HG03469 (cell line): Measurements from ENCODE around the gene SF3A2.

Source experiments
- ATAC-seq: cut with Tn5 transposase; IDR thresholded peaks from one replicate; pipeline ENCODE4 v1.9.1; 2021; ENCODE audit warnings: mild to moderate bottlenecking, moderate library complexity, moderate number of reproducible peaks; ENCODE audit not compliant: unreplicated experiment

SF3A2 gene

DNA sequence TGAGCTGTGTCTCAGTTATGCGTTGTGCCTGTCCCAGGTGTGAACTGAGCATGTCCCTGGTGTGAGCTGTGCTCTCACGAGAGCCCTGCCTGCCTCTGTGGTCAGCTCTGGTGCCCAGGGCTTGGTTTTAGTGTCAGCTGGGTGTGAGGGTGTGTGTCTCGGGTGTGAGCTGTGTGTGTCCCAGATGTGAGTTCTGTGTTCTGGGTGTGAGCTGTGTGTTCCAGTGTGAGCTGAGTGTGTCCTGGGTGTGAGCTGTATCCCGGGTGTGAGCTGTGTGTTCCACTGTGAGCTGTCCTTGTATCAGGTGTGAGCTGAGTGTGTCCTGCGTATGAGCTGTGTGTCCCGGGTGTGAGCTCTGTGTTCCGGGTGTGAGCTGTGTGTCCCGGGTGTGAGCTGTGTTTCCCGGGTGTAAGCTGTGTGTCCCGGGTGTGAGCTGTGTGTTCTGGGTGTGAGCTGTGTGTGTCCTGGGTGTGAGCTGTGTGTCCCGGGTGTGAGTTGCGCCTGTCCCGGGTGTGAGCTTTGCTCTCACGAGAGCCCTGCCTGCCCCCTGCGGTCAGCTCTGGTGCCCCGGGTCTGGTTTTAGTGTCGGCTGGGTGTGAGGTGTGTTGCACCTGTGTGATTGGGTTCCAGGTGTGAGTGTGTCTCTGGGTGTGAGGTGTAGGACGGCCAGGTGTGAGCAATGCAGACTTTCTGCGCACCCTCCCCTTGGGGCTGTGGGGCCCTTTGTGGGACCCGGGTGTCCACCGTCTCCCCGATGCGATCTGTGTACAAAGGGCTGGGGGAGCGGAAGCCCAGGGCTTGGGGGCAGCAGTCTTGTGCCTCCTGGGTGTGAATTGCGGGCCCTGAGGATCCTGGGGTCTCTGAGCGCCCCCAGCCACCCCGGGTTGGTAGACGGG lies 52.4 kb downstream of the SF3A2 start:
- ATAC-seq: no peak

DNA sequence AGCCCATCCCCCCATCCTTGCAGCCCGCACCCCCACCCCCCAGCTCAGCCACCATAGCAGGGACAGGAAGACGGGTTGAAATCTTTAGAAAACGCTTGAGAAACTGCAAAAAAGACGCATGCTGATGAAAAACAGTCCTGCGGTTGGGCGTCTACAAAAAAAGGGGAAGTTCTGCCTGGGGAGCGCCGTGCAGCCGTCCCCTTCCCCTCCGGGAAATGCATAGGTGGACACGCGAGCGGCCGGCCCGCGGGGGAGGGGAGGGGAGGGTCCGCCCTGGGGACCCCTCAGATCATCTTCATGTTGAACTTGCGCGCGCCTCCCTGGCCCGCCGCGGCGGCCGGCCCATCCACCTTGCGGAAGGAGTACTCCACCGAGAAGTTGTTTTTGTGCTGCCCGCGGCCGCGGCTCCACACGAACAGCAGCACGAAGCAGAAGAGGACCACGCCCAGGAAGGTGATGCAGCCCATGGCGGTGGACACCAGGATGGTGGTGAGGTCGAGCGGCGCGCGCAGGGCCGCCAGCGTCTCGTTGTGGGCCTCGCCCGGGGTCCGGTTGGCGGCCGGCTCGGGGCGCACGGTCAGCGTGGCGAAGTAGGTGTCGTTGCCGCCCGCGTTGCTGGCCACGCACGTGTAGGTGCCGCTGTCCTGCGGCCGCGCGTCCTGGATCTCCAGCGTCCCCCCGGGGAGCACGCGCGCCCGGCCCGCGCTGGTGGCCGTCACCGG lies 53.3 kb downstream of the SF3A2 start:
- ATAC-seq: no peak

DNA sequence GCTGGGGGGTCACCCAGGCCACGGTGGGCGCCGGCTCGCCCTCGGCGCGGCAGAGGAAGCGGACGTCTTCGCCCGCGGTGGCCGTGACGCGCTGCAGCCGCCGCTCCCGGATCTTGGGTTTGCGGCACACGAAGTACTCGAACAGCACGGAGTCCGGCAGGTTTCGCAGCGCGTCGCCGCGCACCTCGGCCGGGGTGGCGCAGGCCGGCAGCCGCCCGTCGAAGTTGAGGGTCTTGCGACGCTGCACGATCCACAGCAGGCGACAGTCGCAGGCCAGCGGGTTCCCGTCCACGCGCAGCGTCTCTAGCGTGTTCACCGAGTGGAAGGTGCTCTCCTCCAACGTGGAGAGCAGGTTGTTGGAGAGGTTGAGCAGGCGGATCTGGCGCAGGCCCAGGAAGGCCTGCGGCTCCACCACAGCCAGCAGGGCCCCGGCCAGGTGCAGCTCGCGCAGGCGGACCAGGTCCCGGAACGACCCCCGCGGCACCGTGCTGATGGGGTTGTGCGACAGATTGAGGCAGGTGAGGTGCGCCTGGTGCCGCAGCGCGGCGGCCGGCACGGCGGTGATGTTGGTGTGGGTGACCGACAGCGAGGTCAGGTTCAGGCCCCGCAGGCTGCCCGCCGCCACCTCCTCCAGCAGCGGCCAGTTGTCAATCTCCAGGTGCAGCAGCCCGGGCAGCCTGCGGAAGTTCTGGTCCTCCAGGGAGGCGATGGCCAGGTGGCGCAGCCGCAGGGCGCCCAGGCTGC lies 54.0 kb downstream of the SF3A2 start:
- ATAC-seq: no peak

DNA sequence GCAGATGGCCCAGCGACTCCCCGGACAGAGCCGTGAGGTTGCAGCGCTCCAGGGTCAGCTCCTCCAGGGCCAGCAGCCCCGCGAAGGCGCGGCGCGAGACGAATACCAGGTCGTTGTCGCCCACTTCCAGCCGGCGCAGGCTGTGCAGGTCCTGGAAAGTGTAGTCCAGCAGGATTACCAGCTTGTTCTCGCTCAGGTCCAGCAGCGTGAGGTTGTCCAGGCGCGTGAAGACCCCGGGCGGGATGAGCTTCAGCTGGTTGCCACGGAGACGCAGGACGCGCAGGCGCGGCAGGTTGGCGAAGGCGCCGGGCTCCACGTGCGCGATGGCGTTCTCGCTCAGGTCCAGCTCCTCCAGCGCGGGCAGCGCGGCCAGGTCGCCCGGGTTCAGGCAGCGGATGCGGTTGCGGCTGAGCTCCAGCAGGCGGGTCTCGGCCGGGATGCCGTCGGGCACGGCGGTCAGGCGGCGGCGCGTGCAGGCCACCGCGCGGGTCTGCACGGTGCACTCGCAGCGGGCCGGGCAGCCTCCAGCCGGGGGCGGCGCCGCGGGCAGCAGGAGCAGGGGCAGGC lies 54.6 kb downstream of the SF3A2 start:
- ATAC-seq: no peak

DNA sequence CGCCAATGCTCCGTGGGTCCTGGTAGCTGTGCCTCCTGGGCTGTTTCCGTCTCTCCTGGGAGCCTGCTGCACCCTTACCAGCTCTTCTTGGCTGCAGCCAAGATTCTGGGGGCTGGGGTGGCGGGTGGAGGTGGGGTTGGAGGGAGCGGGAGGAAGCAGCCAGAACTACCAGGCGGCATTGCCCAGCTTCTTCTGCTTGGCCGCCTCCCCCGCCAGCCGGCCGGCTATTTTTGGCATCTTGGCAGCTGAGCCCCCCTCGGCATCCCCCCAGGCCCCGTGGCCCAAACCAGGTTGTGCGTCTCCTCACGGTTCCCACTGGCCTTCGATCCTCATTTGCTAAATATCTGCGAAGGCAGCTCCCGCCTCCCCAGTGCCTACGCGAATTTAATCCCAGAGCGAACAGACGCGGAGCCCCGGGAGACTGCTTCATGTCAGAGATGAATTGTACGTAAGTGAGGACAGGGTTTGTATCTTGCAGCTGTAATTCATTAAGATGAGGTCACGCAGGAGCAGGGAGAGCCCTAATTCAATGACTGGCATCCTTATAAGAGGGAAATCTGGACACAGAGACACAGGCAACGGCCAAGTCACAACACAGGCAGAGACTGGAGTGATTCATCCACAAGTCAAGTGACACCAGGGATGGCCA lies 58.2 kb downstream of the SF3A2 start:
- ATAC-seq: no peak

DNA sequence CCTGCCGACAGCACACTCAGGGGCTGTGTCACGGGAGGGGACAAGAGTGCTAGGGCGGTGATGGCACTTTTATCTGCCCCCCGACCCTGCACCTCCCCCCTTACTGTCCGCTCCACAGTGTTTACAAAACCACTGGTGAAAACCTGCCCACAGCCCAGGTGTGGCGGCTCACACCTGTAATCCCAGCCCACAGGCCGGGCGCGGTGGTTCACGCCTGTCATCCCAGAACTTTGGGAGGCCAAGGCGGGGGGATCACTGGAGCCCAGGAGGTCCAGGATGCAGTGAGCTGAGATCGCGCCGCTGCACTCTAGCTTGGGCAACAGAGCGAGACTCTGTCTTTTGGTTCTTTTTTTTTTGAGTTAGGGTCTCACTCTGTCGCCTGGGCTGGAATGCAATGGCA lies 59.5 kb downstream of the SF3A2 start:
- ATAC-seq: no peak
